Natural killer cell treated with Interleukin-12 subunit alpha and Interleukin-12 subunit beta and Interleukin-15 and Interleukin-18, amount 100 ng/mL, for 72 hours (primary cell): ENCODE measurements around the gene CHTOP. TPM values are rescaled to one million over a fixed set of nuclear protein-coding genes. Genes with fewer than 3 reads are reported as not detected.

ENCODE experiments used
- ATAC-seq, 2 donors: fragments of 150-1000 bp; cut with Tn5 transposase in 1 of 2; sonication (Bioruptor Pico), chemical (Tn5 transposase) in 1 of 2; 2 replicates each; pipeline ENCODE4 v1.10.0; 2021
- DNase-seq: peaks from one replicate; pipeline ENCODE4 v3.0.0; 2022; ENCODE audit warnings: low spot score
- H3K27ac Mint-ChIP-seq, 2 donors: 1 replicate in 1 of 2; 2 replicates in 1 of 2; pipeline ENCODE4 v1.8.0; 2022; ENCODE audit warnings: mixed read lengths in 2 of 2, mild to moderate bottlenecking in 1 of 2, moderate library complexity in 1 of 2
- H3K27me3 Mint-ChIP-seq, 2 donors: 1 replicate in 1 of 2; 2 replicates in 1 of 2; pipeline ENCODE4 v1.8.0; 2022; ENCODE audit warnings: mixed read lengths in 2 of 2
- H3K36me3 Mint-ChIP-seq: one replicate; pipeline ENCODE4 v1.8.0; 2022; ENCODE audit warnings: mixed read lengths
- H3K4me1 Mint-ChIP-seq, 2 donors: 1 replicate in 1 of 2; 2 replicates in 1 of 2; pipeline ENCODE4 v1.8.0; 2022; ENCODE audit warnings: low read depth in 2 of 2, mixed read lengths in 2 of 2, mild to moderate bottlenecking in 1 of 2
- H3K4me3 Mint-ChIP-seq: one replicate; pipeline ENCODE4 v1.8.0; 2022; ENCODE audit warnings: mixed read lengths
- H3K9me3 Mint-ChIP-seq: 2 replicates; pipeline ENCODE4 v1.8.0; 2022; ENCODE audit warnings: mixed read lengths
- total RNA-seq, 2 donors: library from RNA; stranded (reverse); gene quantifications; one replicate each; pipeline ENCODE4 v1.2.3, GENCODE V29; 2022

The CHTOP gene
- total RNA-seq, 2 donors from 2014 or later: 82.1 to 96.8 TPM

DNA sequence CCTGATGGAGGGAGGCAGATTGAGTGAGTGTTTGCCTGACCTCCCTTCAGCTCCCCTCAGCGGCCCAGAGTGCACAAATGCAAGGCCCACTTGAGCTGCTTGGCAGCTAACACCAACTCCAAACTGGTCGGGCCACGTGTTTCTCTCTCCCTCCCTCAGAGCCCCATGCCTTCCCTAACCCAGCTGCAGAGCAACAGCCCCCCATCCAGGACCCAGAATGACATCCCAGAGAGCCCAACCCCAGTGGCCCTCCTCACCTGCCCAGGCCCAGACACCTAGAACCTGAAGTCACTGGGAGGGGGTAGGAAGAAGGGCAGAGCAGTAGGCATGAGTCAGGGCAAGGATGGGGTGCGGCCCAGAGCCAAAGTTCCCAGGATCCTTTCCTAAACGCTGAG is 17.0 kb upstream of the CHTOP start:
- H3K36me3 Mint-ChIP-seq: no peaks in the 10 kb centered on the region
- no peak for ATAC-seq
- no peaks in the 10 kb centered on the region for H3K9me3 Mint-ChIP-seq
- no peak overlapping the region for H3K4me3 Mint-ChIP-seq
- no peaks in the 10 kb centered on the region for H3K27me3 Mint-ChIP-seq
- H3K27ac Mint-ChIP-seq: no peak overlapping the region
- peaks cover 0 to 5% of the 10 kb centered on the region in 2 donors for H3K4me1 Mint-ChIP-seq
- no peak for DNase-seq

DNA sequence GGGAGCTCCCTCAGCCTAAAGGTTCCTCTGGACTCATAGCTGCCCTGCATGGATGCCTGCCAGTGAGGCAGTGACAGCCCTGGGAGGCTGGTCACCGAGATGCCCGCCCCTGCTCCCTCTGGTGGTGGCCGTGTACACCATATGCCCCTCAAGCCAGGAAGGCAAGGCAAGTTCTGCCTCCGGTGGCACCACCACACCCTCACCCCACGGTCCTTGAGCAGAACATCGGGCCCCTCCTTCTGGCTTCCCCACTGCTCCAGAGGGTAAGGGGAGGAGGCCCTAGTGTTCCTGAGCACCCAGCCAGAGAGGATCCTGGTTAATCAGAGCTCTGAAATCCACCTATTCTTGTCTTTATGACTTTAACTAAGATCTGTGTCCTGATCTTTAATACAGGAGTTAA is 16.2 kb upstream of the CHTOP start:
- no peaks in the 10 kb centered on the region for H3K9me3 Mint-ChIP-seq
- H3K27me3 Mint-ChIP-seq: no peaks in the 10 kb centered on the region
- peak overlapping the region in 1 of 2 donors; percentile 39 for H3K27ac Mint-ChIP-seq
- H3K36me3 Mint-ChIP-seq: no peaks in the 10 kb centered on the region
- peak; percentile 69 for DNase-seq
- H3K4me3 Mint-ChIP-seq: no peak overlapping the region
- peaks cover 0 to 5% of the 10 kb centered on the region in 2 donors for H3K4me1 Mint-ChIP-seq
- peak; percentile 85 to 90 for ATAC-seq

DNA sequence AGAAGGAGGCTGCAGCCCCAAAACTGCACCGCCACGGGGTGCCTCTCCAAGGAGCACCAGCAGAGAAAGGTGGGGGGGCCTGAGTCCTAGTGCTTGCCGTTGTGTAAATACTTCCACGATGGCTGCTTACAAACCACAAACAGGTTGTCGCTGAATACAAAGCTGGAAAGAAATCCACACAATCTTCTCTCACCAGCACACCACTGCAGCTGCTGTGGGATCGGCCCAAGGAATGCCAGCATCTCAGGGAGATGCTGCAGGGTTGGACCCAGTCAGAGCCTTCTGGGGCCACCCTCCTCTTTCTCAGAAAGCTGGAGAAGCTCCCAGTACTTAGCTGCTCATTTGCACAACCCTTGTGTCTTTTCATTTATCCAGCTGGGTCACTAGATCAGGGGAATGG is 14.7 kb upstream of the CHTOP start:
- H3K9me3 Mint-ChIP-seq: no peaks in the 10 kb centered on the region
- no peaks in the 10 kb centered on the region for H3K27me3 Mint-ChIP-seq

DNA sequence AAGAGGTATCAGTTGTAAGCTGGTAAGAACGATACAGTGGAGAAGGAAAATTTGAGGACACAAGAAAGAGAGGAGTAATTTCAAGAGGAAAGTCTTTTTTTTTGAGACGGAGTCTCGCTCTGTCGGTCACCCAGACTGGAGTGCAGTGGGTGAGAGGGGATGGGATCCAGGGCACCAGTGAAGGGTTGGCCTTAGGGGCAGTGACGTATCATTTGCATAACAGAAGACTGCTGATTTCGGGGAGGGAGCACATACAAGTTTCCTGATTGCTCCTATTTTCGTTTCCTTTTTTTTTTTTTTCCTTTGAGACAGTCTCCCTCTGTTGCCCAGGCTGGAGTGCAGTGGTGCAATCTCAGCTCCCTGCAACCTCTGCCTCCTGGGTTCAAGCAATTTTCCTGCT is 10.8 kb upstream of the CHTOP start:
- H3K36me3 Mint-ChIP-seq: no peaks in the 10 kb centered on the region
- no peak overlapping the region for H3K4me3 Mint-ChIP-seq
- H3K9me3 Mint-ChIP-seq: no peaks in the 10 kb centered on the region
- H3K27ac Mint-ChIP-seq: no peak overlapping the region
- H3K4me1 Mint-ChIP-seq: peaks cover 0 to 11% of the 10 kb centered on the region in 2 donors
- DNase-seq (no peak), ATAC-seq (no peak)
- peaks cover 0 to 8% of the 10 kb centered on the region in 2 donors for H3K27me3 Mint-ChIP-seq

More for the DNA sequence above, 14.7 kb upstream of the CHTOP start:
- H3K27ac Mint-ChIP-seq: no peak overlapping the region
- H3K4me3 Mint-ChIP-seq: no peak overlapping the region
- H3K4me1 Mint-ChIP-seq: peaks cover 0 to 5% of the 10 kb centered on the region in 2 donors
- no peak for ATAC-seq
- H3K36me3 Mint-ChIP-seq: no peaks in the 10 kb centered on the region
- DNase-seq: no peak

DNA sequence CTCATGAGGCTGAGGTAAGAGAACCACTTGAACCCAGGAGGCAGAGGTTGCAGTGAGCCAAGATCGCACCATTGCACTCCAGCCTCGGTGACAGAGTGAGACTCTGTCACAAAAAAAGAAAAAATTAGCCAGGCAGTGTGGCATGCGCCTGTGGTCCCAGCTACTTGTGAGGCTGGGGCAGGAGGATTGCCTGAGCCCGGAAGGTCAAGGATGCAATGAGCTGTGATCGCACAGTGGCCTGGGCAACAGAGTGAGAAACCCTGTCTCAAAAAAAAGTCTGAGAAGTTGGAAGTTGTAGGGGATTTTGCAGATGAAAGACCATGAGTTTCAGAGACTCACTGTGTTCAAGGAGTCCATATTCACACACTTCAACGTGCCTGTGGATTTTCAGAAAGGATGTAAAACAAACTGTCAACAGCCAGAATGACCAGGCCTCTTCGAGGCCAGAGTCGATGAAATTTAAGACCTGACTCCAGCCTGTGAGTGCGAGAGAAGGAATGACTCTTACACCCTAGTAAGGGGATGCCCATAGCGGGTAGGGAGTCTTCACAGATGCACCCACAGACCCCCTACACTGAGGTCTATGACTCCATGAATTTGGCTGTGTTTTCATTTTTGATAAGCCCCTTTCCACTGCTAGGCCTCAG is 8.8 kb upstream of the CHTOP start:
- peaks cover 0 to 11% of the 10 kb centered on the region in 2 donors for H3K4me1 Mint-ChIP-seq
- H3K27ac Mint-ChIP-seq: no peak overlapping the region
- ATAC-seq (no peak), DNase-seq (no peak)
- H3K9me3 Mint-ChIP-seq: no peaks in the 10 kb centered on the region
- H3K27me3 Mint-ChIP-seq: peaks cover 0 to 8% of the 10 kb centered on the region in 2 donors
- H3K4me3 Mint-ChIP-seq: no peak overlapping the region
- H3K36me3 Mint-ChIP-seq: no peaks in the 10 kb centered on the region

DNA sequence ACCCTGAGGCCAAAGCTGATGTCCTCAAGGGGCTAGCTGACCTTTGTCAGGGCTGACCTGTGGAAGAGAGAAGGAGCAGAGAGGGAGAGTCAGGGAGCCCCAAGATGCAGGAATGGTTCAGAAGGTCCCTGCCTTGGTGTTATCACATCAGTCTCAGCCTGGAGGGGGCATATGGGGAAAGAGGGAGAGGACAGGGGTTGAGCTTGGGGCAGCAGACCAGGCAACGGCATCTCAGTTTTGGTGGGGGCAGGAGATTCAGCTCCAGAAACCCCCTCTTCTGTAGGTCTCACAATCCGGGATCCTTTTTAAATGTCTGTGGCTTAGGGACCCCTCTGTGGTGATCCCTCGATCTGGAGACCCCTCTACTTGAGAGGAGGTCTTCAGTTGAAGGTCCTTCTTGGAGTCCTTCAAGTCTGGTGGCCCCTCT is 7.4 kb upstream of the CHTOP start:
- peaks cover 0 to 8% of the 10 kb centered on the region in 2 donors for H3K27me3 Mint-ChIP-seq
- H3K9me3 Mint-ChIP-seq: no peaks in the 10 kb centered on the region
- no peak for ATAC-seq
- H3K4me3 Mint-ChIP-seq: no peak overlapping the region
- H3K4me1 Mint-ChIP-seq: peaks cover 0 to 11% of the 10 kb centered on the region in 2 donors
- DNase-seq: no peak
- H3K27ac Mint-ChIP-seq: no peak overlapping the region
- H3K36me3 Mint-ChIP-seq: no peaks in the 10 kb centered on the region

DNA sequence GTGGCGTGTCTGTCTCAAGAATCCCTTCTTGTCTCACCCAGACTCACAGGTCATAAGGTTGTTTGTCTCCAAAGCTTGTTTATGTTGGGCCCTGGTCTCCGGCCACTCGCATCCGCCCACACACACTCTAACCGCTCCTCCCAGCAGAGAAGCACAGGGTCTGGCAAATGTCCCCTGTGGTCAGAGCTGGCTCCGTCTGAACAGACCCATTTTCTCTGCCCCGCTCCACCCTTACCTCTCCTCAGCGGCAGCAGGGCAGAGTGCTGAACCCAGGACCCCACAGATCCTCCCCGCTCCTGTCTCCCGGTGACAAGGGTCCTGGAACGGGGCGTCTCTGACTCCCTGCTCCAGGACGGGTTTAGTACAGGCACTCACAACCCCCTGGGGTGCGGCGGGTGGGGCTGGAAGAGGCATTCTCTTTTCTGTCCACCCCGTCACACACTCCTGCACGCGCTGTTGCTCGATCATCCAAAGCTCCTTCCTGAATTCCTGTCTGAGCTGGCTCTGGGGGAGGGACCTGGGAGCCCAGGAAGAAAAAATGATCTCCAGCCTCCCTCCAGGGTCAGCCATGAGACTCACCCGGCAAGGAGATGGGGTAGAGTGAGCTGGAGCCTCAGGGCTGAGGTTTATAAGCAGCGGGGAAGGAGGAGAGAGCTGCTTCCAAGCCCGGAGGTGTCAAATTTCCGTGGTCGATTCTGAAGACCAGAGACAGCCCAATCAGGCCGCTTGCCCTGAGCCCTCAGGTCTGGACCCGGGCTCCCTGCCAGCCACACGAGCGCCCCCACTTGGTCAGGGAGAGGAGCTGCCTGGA is 6.8 kb upstream of the CHTOP start, which contains the start of gene S100A13:
S100A13 (minus strand) TSS at position 602 of the 811 bp plus-strand sequence. CDS start 1,033 bp downstream, outside the sequence.
- ATAC-seq: peak; percentile 26 to 54
- Mint-ChIP-seq H3K36me3 (no peaks in the 10 kb centered on the region), H3K27me3 (peaks cover 0 to 8% of the 10 kb centered on the region in 2 donors), H3K4me3 (no peak within 1 kb of the TSS), H3K27ac (no peak within 1 kb of the TSS), H3K4me1 (peaks cover 0 to 11% of the 10 kb centered on the region in 2 donors), H3K9me3 (no peaks in the 10 kb centered on the region)
- no peak for DNase-seq

DNA sequence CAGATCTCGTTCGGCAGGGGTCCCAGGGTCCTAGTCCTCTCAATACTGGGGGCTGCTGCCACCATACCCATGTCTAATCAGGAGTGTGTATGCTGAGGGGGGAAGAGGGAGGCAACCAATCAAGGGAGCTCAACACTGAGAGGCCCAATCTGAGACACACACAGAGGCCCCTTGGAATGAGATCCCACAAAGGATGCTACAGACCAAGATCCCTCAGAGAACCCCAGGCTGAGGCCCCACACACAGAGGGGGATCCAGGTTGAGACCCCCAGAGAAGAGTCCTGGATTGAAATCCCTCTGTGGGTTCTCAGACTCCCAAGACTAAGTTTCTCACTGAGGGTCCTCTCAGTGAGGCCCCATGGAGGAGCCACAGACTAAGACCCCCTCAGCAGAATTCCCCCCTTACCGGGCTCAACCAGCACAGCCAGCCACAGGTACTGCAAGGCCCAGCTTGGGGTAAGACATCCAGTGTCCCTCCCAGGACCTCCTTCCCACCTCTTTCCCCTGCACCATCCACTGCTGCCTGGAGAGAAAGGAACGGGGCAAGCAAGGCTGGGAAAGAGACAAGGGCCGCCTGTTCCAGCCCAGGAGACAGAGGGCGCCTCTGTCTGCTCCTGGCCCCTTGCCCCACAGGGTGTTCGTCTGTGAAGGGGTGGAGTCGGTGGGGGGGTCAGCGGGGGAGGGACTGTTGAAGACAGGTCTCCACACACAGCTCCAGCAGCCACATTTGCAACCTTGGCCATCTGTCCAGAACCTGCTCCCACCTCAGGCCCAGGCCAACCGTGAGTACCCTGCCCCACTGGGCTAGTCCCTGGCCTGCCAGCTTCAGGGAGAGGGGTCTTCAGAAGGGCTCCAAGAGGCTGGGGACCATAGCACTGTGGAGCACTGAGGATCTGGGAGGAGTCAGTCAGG is 5.9 kb upstream of the CHTOP start, which contains the start of gene S100A1:
S100A1 (plus strand) TSS at position 720 of the 912 bp plus-strand sequence. CDS start 2,088 bp downstream, outside the sequence.
- Mint-ChIP-seq H3K4me3 (no peak within 1 kb of the TSS), H3K36me3 (no peaks in the 10 kb centered on the region), H3K27ac (no peak within 1 kb of the TSS), H3K4me1 (peaks cover 6 to 17% of the 10 kb centered on the region in 2 donors), H3K9me3 (no peaks in the 10 kb centered on the region), H3K27me3 (peaks cover 0 to 8% of the 10 kb centered on the region in 2 donors)
- DNase-seq (no peak), ATAC-seq (peak in 1 of 2 donors; percentile 20)

DNA sequence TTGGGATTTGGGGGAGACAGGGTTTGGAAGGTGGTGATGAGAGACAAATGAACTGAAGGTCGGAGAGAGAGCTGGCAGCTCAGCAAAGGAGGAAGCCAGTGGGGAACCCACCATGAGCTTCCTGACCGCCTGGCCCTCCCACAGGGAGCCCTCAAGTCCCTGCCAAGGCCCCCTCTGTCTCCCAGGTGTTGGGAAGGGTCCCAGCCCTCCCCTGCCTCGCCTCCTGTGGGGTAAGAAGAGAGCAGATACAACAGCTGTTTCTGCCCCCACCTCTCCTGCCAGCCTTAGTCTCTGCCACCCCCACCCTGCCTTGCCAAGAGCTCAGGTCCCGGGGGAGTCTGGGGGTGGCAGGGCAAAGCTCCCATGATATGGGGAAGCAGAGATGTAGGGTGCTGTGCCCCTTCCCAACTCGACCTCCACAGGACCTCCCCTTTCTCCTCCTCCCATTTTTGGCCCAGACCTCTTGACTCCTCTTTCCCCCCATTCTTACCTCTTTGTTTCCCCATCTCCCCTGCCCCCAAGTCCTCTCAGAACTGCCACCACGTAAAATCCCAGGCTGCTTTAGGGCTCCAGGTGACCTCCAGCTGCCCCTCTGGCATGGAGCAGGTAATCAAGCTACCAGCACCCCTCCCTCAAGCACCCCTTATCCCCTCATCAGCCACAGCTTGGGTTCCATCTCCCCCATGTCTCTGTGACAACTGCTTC is 5.1 kb upstream of the CHTOP start:
- DNase-seq (no peak), ATAC-seq (no peak)
- no peak overlapping the region for H3K4me3 Mint-ChIP-seq
- peaks cover 0 to 8% of the 10 kb centered on the region in 2 donors for H3K27me3 Mint-ChIP-seq
- H3K36me3 Mint-ChIP-seq: no peaks in the 10 kb centered on the region
- H3K27ac Mint-ChIP-seq: no peak overlapping the region
- H3K9me3 Mint-ChIP-seq: no peaks in the 10 kb centered on the region
- H3K4me1 Mint-ChIP-seq: peaks cover 15 to 25% of the 10 kb centered on the region in 2 donors

DNA sequence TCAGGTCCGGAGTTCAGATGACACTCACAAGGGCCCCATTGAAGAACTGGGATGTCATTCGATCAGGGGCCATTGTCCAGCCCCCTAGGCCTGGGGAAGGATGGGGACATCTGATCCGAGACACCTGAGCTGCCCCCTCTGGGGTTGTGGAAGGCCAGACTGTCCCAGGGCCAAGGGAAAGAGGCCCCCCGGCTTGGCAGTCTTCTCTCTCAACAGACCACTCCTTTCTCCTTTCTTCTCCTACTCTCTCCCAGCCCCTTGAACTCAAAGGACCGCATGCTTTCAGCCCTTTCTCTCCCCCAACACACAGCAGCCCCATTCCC is 4.6 kb upstream of the CHTOP start:
- peaks cover 20 to 29% of the 10 kb centered on the region in 2 donors for H3K4me1 Mint-ChIP-seq
- no peak overlapping the region for H3K27ac Mint-ChIP-seq
- no peaks in the 10 kb centered on the region for H3K9me3 Mint-ChIP-seq
- peaks cover 0 to 8% of the 10 kb centered on the region in 2 donors for H3K27me3 Mint-ChIP-seq
- H3K36me3 Mint-ChIP-seq: peaks cover 5% of the 10 kb centered on the region
- no peak for DNase-seq
- no peak for ATAC-seq
- no peak overlapping the region for H3K4me3 Mint-ChIP-seq

DNA sequence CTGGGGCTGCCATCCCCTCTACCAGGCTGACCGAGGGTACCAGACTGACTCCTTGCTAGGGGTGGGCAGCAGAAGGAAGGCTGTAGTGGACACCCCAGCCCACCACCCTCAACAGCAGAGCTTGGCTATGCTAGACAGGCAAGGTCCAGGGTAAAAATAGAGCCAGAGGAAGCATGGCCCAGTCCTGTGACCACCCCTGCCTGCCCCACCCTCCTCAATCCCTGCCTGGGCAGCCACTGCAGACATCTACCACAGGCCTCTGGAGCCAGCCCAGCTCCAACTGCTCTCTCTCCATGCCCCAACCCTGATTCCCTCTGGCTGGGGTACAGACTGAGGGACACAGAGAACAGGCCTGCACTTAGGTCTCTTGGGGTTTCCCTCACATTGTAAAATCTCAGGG is 3.9 kb upstream of the CHTOP start:
- Mint-ChIP-seq H3K4me3 (no peak overlapping the region), H3K9me3 (no peaks in the 10 kb centered on the region), H3K4me1 (peaks cover 23 to 31% of the 10 kb centered on the region in 2 donors), H3K27me3 (peaks cover 0 to 8% of the 10 kb centered on the region in 2 donors), H3K36me3 (peaks cover 9% of the 10 kb centered on the region), H3K27ac (no peak overlapping the region)
- ATAC-seq: no peak
- DNase-seq: no peak

DNA sequence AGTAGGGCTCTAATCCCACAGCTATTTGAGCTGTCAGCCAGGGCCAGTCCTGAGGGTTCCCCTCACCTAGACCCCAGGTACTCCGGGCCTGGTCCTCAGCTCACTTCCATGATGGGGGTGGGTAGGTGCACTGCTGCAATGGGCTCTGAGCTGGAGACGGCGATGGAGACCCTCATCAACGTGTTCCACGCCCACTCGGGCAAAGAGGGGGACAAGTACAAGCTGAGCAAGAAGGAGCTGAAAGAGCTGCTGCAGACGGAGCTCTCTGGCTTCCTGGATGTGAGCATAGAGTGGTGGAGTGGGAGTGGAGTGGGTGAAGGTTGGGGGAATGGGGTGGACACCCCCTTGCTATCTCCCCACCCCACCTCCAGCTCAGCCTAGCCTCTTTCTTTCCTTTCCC is 3.5 kb upstream of the CHTOP start:
- Mint-ChIP-seq H3K36me3 (peaks cover 9% of the 10 kb centered on the region), H3K27me3 (peaks cover 0 to 8% of the 10 kb centered on the region in 2 donors), H3K27ac (no peak overlapping the region), H3K4me1 (peaks cover 23 to 31% of the 10 kb centered on the region in 2 donors), H3K9me3 (no peaks in the 10 kb centered on the region), H3K4me3 (no peak overlapping the region)
- DNase-seq (no peak), ATAC-seq (no peak)
